HG03097 (cell line): ENCODE results near the gene RER1.
"Not testable (repeated sequence)": the region's sequence is repeated elsewhere in the genome, so short reads cannot be mapped to it uniquely, and the experiment has no call there.

ENCODE experiments used
- ATAC-seq: cut with Tn5 transposase; IDR thresholded peaks from one replicate; pipeline ENCODE4 v1.9.1; 2021; ENCODE audit not compliant: unreplicated experiment, low FRiP score

The RER1 gene

GRCh38 chr1:2439369-2439768 lies 47.7 kb downstream of the RER1 start:
- ATAC-seq = no peak

GRCh38 chr1:2440346-2440745 lies 48.7 kb downstream of the RER1 start:
- not testable (repeated sequence) for ATAC-seq

- no peak for ATAC-seq
Observed at GRCh38 chr1:2441746-2442145, 50.1 kb downstream of the RER1 start.

- no peak for ATAC-seq
Observed at GRCh38 chr1:2442661-2443060, 51.0 kb downstream of the RER1 start.

GRCh38 chr1:2443277-2444137 lies 51.9 kb downstream of the RER1 start:
- ATAC-seq = no peak

GRCh38 chr1:2444138-2444591 lies 52.5 kb downstream of the RER1 start:
- ATAC-seq = no peak

GRCh38 chr1:2445162-2445822 lies 53.7 kb downstream of the RER1 start:
- ATAC-seq = no peak

- ATAC-seq = no peak
Observed at GRCh38 chr1:2445823-2446215, 54.2 kb downstream of the RER1 start.

- ATAC-seq = no peak
Observed at GRCh38 chr1:2446394-2446793, 54.8 kb downstream of the RER1 start.

GRCh38 chr1:2446861-2447260 lies 55.2 kb downstream of the RER1 start:
- no peak for ATAC-seq

GRCh38 chr1:2447276-2448097 lies 55.8 kb downstream of the RER1 start:
- ATAC-seq = no peak

GRCh38 chr1:2448098-2448445 lies 56.4 kb downstream of the RER1 start:
- no peak for ATAC-seq

GRCh38 chr1:2449636-2450454 lies 58.2 kb downstream of the RER1 start:
- no peak for ATAC-seq

GRCh38 chr1:2451741-2452140 lies 60.1 kb downstream of the RER1 start:
- ATAC-seq = no peak

- ATAC-seq = no peak
Observed at GRCh38 chr1:2452201-2452931, 60.7 kb downstream of the RER1 start.

- no peak for ATAC-seq
Observed at GRCh38 chr1:2452932-2453315, 61.3 kb downstream of the RER1 start.

GRCh38 chr1:2454227-2454626 lies 62.6 kb downstream of the RER1 start:
- ATAC-seq = no peak
